Measurements from ENCODE around the gene UNKL. TPM values are rescaled to one million over a fixed set of nuclear protein-coding genes. Genes with fewer than 3 reads are reported as not detected.

Gene UNKL
- total and polyA plus RNA-seq, 2 of the 8 experiments (the other 6 are each of a cell fraction or from before 2014, with no cell fraction given): 25.1 to 31.8 TPM

- no peak for TF ChIP-seq RNF2 (IDR thresholded peaks at IDR 0.05; ENCODE audit: borderline replicate concordance, low read depth, low read length, missing control alignments, poor library complexity, severe bottlenecking)
- TF ChIP-seq JUN (IDR thresholded peaks at IDR 0.05; ENCODE audit: low read depth, low read length): no peak
- no peak for TF ChIP-seq RBBP5 (IDR thresholded peaks at IDR 0.05; ENCODE audit: borderline replicate concordance, low read depth, low read length)
Observed at GRCh38 chr16:1449201-1449788, 34.8 kb upstream of the UNKL start (continued).
